NT2/D1 (cell line): ENCODE measurements around the gene HMGA1.

ENCODE experiments used
- SUZ12 ChIP-seq: IDR thresholded peaks from 2 replicates; pipeline ENCODE4 v1.6.1; 2011; ENCODE audit not compliant: insufficient read length, insufficient read depth; ENCODE audit errors: extremely low read depth
- YY1 ChIP-seq: IDR thresholded peaks from 2 replicates; pipeline ENCODE4 v1.6.1; 2011; ENCODE audit not compliant: insufficient read length, insufficient read depth
- ZNF274 ChIP-seq: IDR thresholded peaks from 2 replicates; pipeline ENCODE4 v1.6.1; 2011; ENCODE audit warnings: mild to moderate bottlenecking, low read depth, low read length

GRCh38 chr6:34280216-34280615 is 43.5 kb downstream of the HMGA1 start:
- no peak for TF ChIP-seq ZNF274
- TF ChIP-seq YY1, result no peak
- TF ChIP-seq SUZ12, result no peak
